ENCODE results near the gene ARHGEF37. TPM values are rescaled to one million over a fixed set of nuclear protein-coding genes. Genes with fewer than 3 reads are reported as not detected.

ARHGEF37 gene
- total RNA-seq, 2 donors from 2014 or later, result 0.06 to 0.64 TPM

- H3K4me1 Mint-ChIP-seq, result peaks cover 10% of the 10 kb centered on the region
- H3K9me3 Mint-ChIP-seq, result no peaks in the 10 kb centered on the region
- ATAC-seq (replicated peaks), result no peak
- no peak overlapping the region for H3K27ac Mint-ChIP-seq
- no peaks in the 10 kb centered on the region for H3K36me3 Mint-ChIP-seq (ENCODE audit: low read depth)
- H3K4me3 Mint-ChIP-seq, result no peak overlapping the region
- H3K27me3 Mint-ChIP-seq, result no peaks in the 10 kb centered on the region
Observed at GRCh38 chr5:149603210-149603609, 21.9 kb downstream of the ARHGEF37 start.

GRCh38 chr5:149603920-149604319 lies 22.6 kb downstream of the ARHGEF37 start:
- H3K4me1 Mint-ChIP-seq, result peaks cover 10% of the 10 kb centered on the region
- no peaks in the 10 kb centered on the region for H3K9me3 Mint-ChIP-seq
- H3K27ac Mint-ChIP-seq, result no peak overlapping the region
- no peaks in the 10 kb centered on the region for H3K27me3 Mint-ChIP-seq
- no peak overlapping the region for H3K4me3 Mint-ChIP-seq
- no peak for ATAC-seq (replicated peaks)
- no peaks in the 10 kb centered on the region for H3K36me3 Mint-ChIP-seq (ENCODE audit: low read depth)

GRCh38 chr5:149604321-149604720 lies 23.0 kb downstream of the ARHGEF37 start:
- Mint-ChIP-seq H3K27ac (no peak overlapping the region), H3K27me3 (no peaks in the 10 kb centered on the region), H3K4me1 (peaks cover 10% of the 10 kb centered on the region), H3K4me3 (no peak overlapping the region), H3K36me3 (ENCODE audit: low read depth) (no peaks in the 10 kb centered on the region), H3K9me3 (no peaks in the 10 kb centered on the region)
- ATAC-seq (replicated peaks), result no peak

GRCh38 chr5:149605354-149605997 lies 24.2 kb downstream of the ARHGEF37 start:
- H3K36me3 Mint-ChIP-seq (ENCODE audit: low read depth), result no peaks in the 10 kb centered on the region
- peaks cover 10% of the 10 kb centered on the region for H3K4me1 Mint-ChIP-seq
- ATAC-seq (replicated peaks), result no peak
- no peak overlapping the region for H3K4me3 Mint-ChIP-seq
- H3K27me3 Mint-ChIP-seq, result no peaks in the 10 kb centered on the region
- peak overlapping the region; percentile 27 for H3K27ac Mint-ChIP-seq
- no peaks in the 10 kb centered on the region for H3K9me3 Mint-ChIP-seq

GRCh38 chr5:149605998-149606724 lies 24.9 kb downstream of the ARHGEF37 start:
- H3K27ac Mint-ChIP-seq, result peak overlapping the region; percentile 27
- H3K4me1 Mint-ChIP-seq, result peaks cover 10% of the 10 kb centered on the region
- peak; percentile 69 for ATAC-seq (replicated peaks)
- H3K9me3 Mint-ChIP-seq, result no peaks in the 10 kb centered on the region
- no peaks in the 10 kb centered on the region for H3K36me3 Mint-ChIP-seq (ENCODE audit: low read depth)
- H3K27me3 Mint-ChIP-seq, result no peaks in the 10 kb centered on the region
- H3K4me3 Mint-ChIP-seq, result no peak overlapping the region

- peaks cover 10% of the 10 kb centered on the region for H3K4me1 Mint-ChIP-seq
- H3K27ac Mint-ChIP-seq, result no peak overlapping the region
- H3K9me3 Mint-ChIP-seq, result no peaks in the 10 kb centered on the region
- H3K27me3 Mint-ChIP-seq, result no peaks in the 10 kb centered on the region
- no peaks in the 10 kb centered on the region for H3K36me3 Mint-ChIP-seq (ENCODE audit: low read depth)
- no peak overlapping the region for H3K4me3 Mint-ChIP-seq
- ATAC-seq (replicated peaks), result no peak
Observed at GRCh38 chr5:149608936-149609545, 27.7 kb downstream of the ARHGEF37 start.

GRCh38 chr5:149609640-149610219 lies 28.4 kb downstream of the ARHGEF37 start:
- H3K36me3 Mint-ChIP-seq (ENCODE audit: low read depth), result no peaks in the 10 kb centered on the region

GRCh38 chr5:149610589-149611255 lies 29.4 kb downstream of the ARHGEF37 start:
- Mint-ChIP-seq H3K27me3 (no peaks in the 10 kb centered on the region), H3K9me3 (no peaks in the 10 kb centered on the region), H3K4me1 (peaks cover 10% of the 10 kb centered on the region), H3K4me3 (no peak overlapping the region), H3K36me3 (ENCODE audit: low read depth) (no peaks in the 10 kb centered on the region), H3K27ac (no peak overlapping the region)
- no peak for ATAC-seq (replicated peaks)

More at GRCh38 chr5:149609640-149610219, 28.4 kb downstream of the ARHGEF37 start:
- H3K9me3 Mint-ChIP-seq, result no peaks in the 10 kb centered on the region
- no peak overlapping the region for H3K27ac Mint-ChIP-seq
- H3K4me3 Mint-ChIP-seq, result no peak overlapping the region
- no peaks in the 10 kb centered on the region for H3K27me3 Mint-ChIP-seq
- no peak for ATAC-seq (replicated peaks)
- peaks cover 10% of the 10 kb centered on the region for H3K4me1 Mint-ChIP-seq

- H3K9me3 Mint-ChIP-seq, result no peaks in the 10 kb centered on the region
- no peak overlapping the region for H3K27ac Mint-ChIP-seq
- ATAC-seq (replicated peaks), result no peak
- no peaks in the 10 kb centered on the region for H3K27me3 Mint-ChIP-seq
- H3K4me3 Mint-ChIP-seq, result no peak overlapping the region
- H3K36me3 Mint-ChIP-seq (ENCODE audit: low read depth), result no peaks in the 10 kb centered on the region
- H3K4me1 Mint-ChIP-seq, result peaks cover 4% of the 10 kb centered on the region
Observed at GRCh38 chr5:149611326-149611725, 30.0 kb downstream of the ARHGEF37 start.

GRCh38 chr5:149614034-149614907 lies 33.0 kb downstream of the ARHGEF37 start:
- no peak for ATAC-seq (replicated peaks)
- Mint-ChIP-seq H3K9me3 (no peaks in the 10 kb centered on the region), H3K27me3 (no peaks in the 10 kb centered on the region), H3K36me3 (ENCODE audit: low read depth) (no peaks in the 10 kb centered on the region), H3K4me1 (no peaks in the 10 kb centered on the region), H3K27ac (no peak overlapping the region), H3K4me3 (no peak overlapping the region)

GRCh38 chr5:149615976-149616375 lies 34.7 kb downstream of the ARHGEF37 start:
- no peak for ATAC-seq (replicated peaks)
- H3K27ac Mint-ChIP-seq, result no peak overlapping the region
- H3K9me3 Mint-ChIP-seq, result no peaks in the 10 kb centered on the region
- H3K27me3 Mint-ChIP-seq, result no peaks in the 10 kb centered on the region
- no peak overlapping the region for H3K4me3 Mint-ChIP-seq
- no peaks in the 10 kb centered on the region for H3K4me1 Mint-ChIP-seq
- no peaks in the 10 kb centered on the region for H3K36me3 Mint-ChIP-seq (ENCODE audit: low read depth)

- Mint-ChIP-seq H3K4me3 (no peak overlapping the region), H3K27me3 (no peaks in the 10 kb centered on the region), H3K9me3 (no peaks in the 10 kb centered on the region), H3K4me1 (no peaks in the 10 kb centered on the region), H3K27ac (no peak overlapping the region), H3K36me3 (ENCODE audit: low read depth) (no peaks in the 10 kb centered on the region)
- peak; percentile 83 for ATAC-seq (replicated peaks)
Observed at GRCh38 chr5:149616727-149617285, 35.5 kb downstream of the ARHGEF37 start.

- no peak overlapping the region for H3K4me3 Mint-ChIP-seq
- H3K27me3 Mint-ChIP-seq, result no peaks in the 10 kb centered on the region
- ATAC-seq (replicated peaks), result no peak
- no peaks in the 10 kb centered on the region for H3K9me3 Mint-ChIP-seq
- H3K27ac Mint-ChIP-seq, result no peak overlapping the region
- H3K4me1 Mint-ChIP-seq, result no peaks in the 10 kb centered on the region
- no peaks in the 10 kb centered on the region for H3K36me3 Mint-ChIP-seq (ENCODE audit: low read depth)
Observed at GRCh38 chr5:149617760-149618306, 36.5 kb downstream of the ARHGEF37 start.
